H1 (cell line): Measurements from ENCODE around the gene RPP30. TPM values are rescaled to one million over a fixed set of nuclear protein-coding genes. Genes with fewer than 3 reads are reported as not detected.
A peak's percentile ranks its signal among the peaks of the same experiment; 100 is the strongest.

ENCODE experiments used
- CTCF ChIA-PET: fragments of 300-600 bp; sonication (Branson Sonifier 250); formaldehyde crosslinking; loops from one replicate; lab custom pipeline; 2021; ENCODE audit not compliant: partially characterized antibody; lab: Charles Lee
- POLR2A ChIA-PET: fragments of 300-600 bp; sonication (Branson Sonifier 250); formaldehyde crosslinking; loops from one replicate; lab custom pipeline; 2021; ENCODE audit warnings: inconsistent platforms; ENCODE audit not compliant: partially characterized antibody; lab: Charles Lee
- DNase-seq, 2 experiments: peaks; one replicate each; pipeline versions ENCODE4 v3.0.0 to v3.0.0-alpha.2; 2010 to 2022; ENCODE audit warnings: low spot score in 2 of 2, low read depth in 1 of 2, mixed read lengths in 1 of 2
- FAIRE-seq: peaks from 2 replicates; lab custom pipeline; 2011; peaks lifted over from hg19 to GRCh38; lab: Jason Lieb, UNC
- H2AFZ ChIP-seq: 2 replicates; pipeline ENCODE4 v1.8.1; 2012; ENCODE audit warnings: low read length, inconsistent platforms
- H2AK5ac ChIP-seq: 2 replicates; pipeline ENCODE4 v1.6.1; 2013; ENCODE audit warnings: low read depth, low read length
- H2BK120ac ChIP-seq: replicated peaks from 2 replicates; pipeline ENCODE3; 2013; ENCODE audit warnings: low read depth, low read length, inconsistent platforms
- H2BK12ac ChIP-seq: 2 replicates; pipeline ENCODE4 v1.6.1; 2013; ENCODE audit warnings: low read depth, low read length
- H2BK15ac ChIP-seq: 2 replicates; pipeline ENCODE4 v1.6.1; 2013; ENCODE audit warnings: low read length
- H2BK20ac ChIP-seq: 2 replicates; pipeline ENCODE4 v1.6.1; 2013; ENCODE audit warnings: low read length
- H2BK5ac ChIP-seq: 2 replicates; pipeline ENCODE4 v1.6.1; 2013; ENCODE audit warnings: low read depth, low read length
- H3K14ac ChIP-seq: 2 replicates; pipeline ENCODE4 v1.6.1; 2013; ENCODE audit warnings: inconsistent platforms; ENCODE audit not compliant: insufficient read length
- H3K18ac ChIP-seq: 2 replicates; pipeline ENCODE4 v1.6.1; 2013; ENCODE audit warnings: low read length; ENCODE audit errors: extremely low read depth
- H3K23ac ChIP-seq: 2 replicates; pipeline ENCODE4 v1.6.1; 2013; ENCODE audit warnings: inconsistent platforms; ENCODE audit not compliant: insufficient read length
- H3K23me2 ChIP-seq: 2 replicates; pipeline ENCODE4 v1.6.1; 2013; ENCODE audit warnings: low read depth, low read length
- H3K27ac ChIP-seq: 2 replicates; pipeline ENCODE4 v1.6.1; 2011; ENCODE audit warnings: low read depth, low read length, inconsistent platforms
- H3K27me3 ChIP-seq, 4 experiments: replicated peaks in 1 of 4; 1 replicate in 1 of 4; 2 replicates in 3 of 4; pipeline versions ENCODE4 v1.6.1 to v1.8.1; 2011 to 2013; ENCODE audit warnings: low read length in 3 of 4, mild to moderate bottlenecking in 3 of 4, inconsistent platforms in 2 of 4, mixed read lengths in 2 of 4, moderate library complexity in 1 of 4; ENCODE audit not compliant: control insufficient read depth in 3 of 4, insufficient read depth in 3 of 4; ENCODE audit errors: extremely low read depth in 1 of 4
- H3K36me3 ChIP-seq, 4 experiments: 2 replicates each; pipeline versions ENCODE4 v1.6.1 to v1.8.1; 2011 to 2013; ENCODE audit warnings: mild to moderate bottlenecking in 4 of 4, low read length in 3 of 4, moderate library complexity in 2 of 4, control low read depth in 1 of 4, inconsistent platforms in 1 of 4; ENCODE audit not compliant: insufficient read depth in 4 of 4, control insufficient read depth in 2 of 4
- H3K4ac ChIP-seq: replicated peaks from 2 replicates; pipeline ENCODE3; 2013; ENCODE audit warnings: low read length, low read depth, mixed read lengths, inconsistent platforms; ENCODE audit not compliant: insufficient read length
- H3K4me1 ChIP-seq, 4 experiments: replicated peaks in 1 of 4; 1 replicate in 1 of 4; 2 replicates in 3 of 4; pipeline versions ENCODE4 v1.6.1 to v1.8.1; 2011 to 2013; ENCODE audit warnings: low read length in 3 of 4, inconsistent platforms in 2 of 4, mixed read lengths in 1 of 4; ENCODE audit not compliant: insufficient read depth in 4 of 4, control insufficient read depth in 3 of 4
- H3K4me2 ChIP-seq, 2 experiments: 2 replicates each; pipeline versions ENCODE4 v1.6.1 to v1.8.1; 2011 to 2013; ENCODE audit warnings: low read depth in 2 of 2, low read length in 2 of 2, control low read depth in 1 of 2, inconsistent platforms in 1 of 2, mild to moderate bottlenecking in 1 of 2; ENCODE audit not compliant: insufficient read depth in 1 of 2
- H3K4me3 ChIP-seq, 4 experiments: fragments of 200-600, 300-600 bp in 1 of 4; sonication (generic), shearing (Covaris generic), sonication (Bioruptor Twin) in 1 of 4; 2 replicates each; pipeline versions ENCODE4 v1.5.1 to v1.8.1; 2011 to 2016; ENCODE audit warnings: low read length in 4 of 4, low read depth in 3 of 4, control low read depth in 2 of 4, inconsistent platforms in 2 of 4, mild to moderate bottlenecking in 2 of 4, mixed read lengths in 1 of 4, moderate library complexity in 1 of 4; ENCODE audit not compliant: insufficient read depth in 2 of 4; ENCODE audit errors: extremely low read depth in 1 of 4
- H3K56ac ChIP-seq: replicated peaks from 2 replicates; pipeline ENCODE3; 2013; ENCODE audit warnings: low read depth, mild to moderate bottlenecking, mixed read lengths, low read length, inconsistent platforms; ENCODE audit not compliant: insufficient read length
- H3K79me1 ChIP-seq: 2 replicates; pipeline ENCODE4 v1.6.1; 2013; ENCODE audit warnings: low read depth, low read length, control low read depth
- H3K79me2 ChIP-seq, 2 experiments: 2 replicates each; pipeline versions ENCODE4 v1.6.1 to v1.8.1; 2012 to 2013; ENCODE audit warnings: low read length in 2 of 2, mild to moderate bottlenecking in 2 of 2, inconsistent platforms in 1 of 2; ENCODE audit not compliant: insufficient read depth in 2 of 2, control insufficient read depth in 1 of 2
- H3K9ac ChIP-seq, 4 experiments: replicated peaks in 1 of 4; 1 replicate in 1 of 4; 2 replicates in 3 of 4; pipeline versions ENCODE4 v1.6.1 to v1.8.1; 2011 to 2013; ENCODE audit warnings: low read depth in 3 of 4, low read length in 3 of 4, control low read depth in 2 of 4, mild to moderate bottlenecking in 2 of 4, moderate library complexity in 2 of 4, inconsistent platforms in 1 of 4; ENCODE audit errors: extremely low read depth in 1 of 4
- H3K9me3 ChIP-seq, 2 experiments: 2 replicates each; pipeline versions ENCODE4 v1.6.1 to v1.8.1; 2012 to 2013; ENCODE audit warnings: mild to moderate bottlenecking in 2 of 2, moderate library complexity in 2 of 2, control low read depth in 1 of 2, inconsistent platforms in 1 of 2, low read depth in 1 of 2, low read length in 1 of 2, mixed read lengths in 1 of 2; ENCODE audit not compliant: insufficient read depth in 2 of 2
- H4K20me1 ChIP-seq, 2 experiments: replicated peaks in 1 of 2; 2 replicates each; pipeline versions ENCODE3 to v1.8.1; 2011 to 2013; ENCODE audit warnings: inconsistent platforms in 2 of 2, low read length in 2 of 2, mild to moderate bottlenecking in 1 of 2; ENCODE audit not compliant: insufficient read depth in 2 of 2, control insufficient read depth in 1 of 2
- H4K5ac ChIP-seq: 2 replicates; pipeline ENCODE4 v1.6.1; 2013; ENCODE audit warnings: low read length, low read depth, mixed read lengths, inconsistent platforms; ENCODE audit not compliant: insufficient read length
- H4K8ac ChIP-seq: 2 replicates; pipeline ENCODE4 v1.8.0; 2013; ENCODE audit warnings: mild to moderate bottlenecking, moderate library complexity, low read length, inconsistent platforms; ENCODE audit not compliant: insufficient read depth; ENCODE audit errors: extremely low read depth
- H4K91ac ChIP-seq: replicated peaks from 2 replicates; pipeline ENCODE3; 2013; ENCODE audit warnings: low read length, mixed read lengths, inconsistent platforms; ENCODE audit not compliant: insufficient read length
- ASH2L ChIP-seq: fragments of 200-600, 300-600 bp; sonication (generic); IDR thresholded peaks from one replicate; pipeline ENCODE4 v1.7.1; 2017; ENCODE audit warnings: low read length
- BCL11A ChIP-seq, 2 experiments: IDR thresholded peaks; one replicate each; pipeline ENCODE4 v1.6.1; 2011; ENCODE audit warnings: low read depth in 2 of 2, low read length in 2 of 2, mild to moderate bottlenecking in 2 of 2
- EP300 ChIP-seq, 2 experiments: IDR thresholded peaks; 1 replicate in 1 of 2; 2 replicates in 1 of 2; pipeline ENCODE4 v1.6.1; 2011 to 2012; ENCODE audit warnings: low read depth in 2 of 2, low read length in 2 of 2, mild to moderate bottlenecking in 2 of 2, borderline replicate concordance in 1 of 2, inconsistent platforms in 1 of 2, moderate library complexity in 1 of 2
- EZH2 ChIP-seq: fragments of 200-600 bp; sonication (generic); IDR thresholded peaks from 2 replicates; pipeline ENCODE4 v1.7.1; 2012; ENCODE audit warnings: low read depth, mild to moderate bottlenecking, moderate library complexity, low read length, inconsistent platforms; ENCODE audit not compliant: severe bottlenecking
- PHF8 ChIP-seq: fragments of 200-600 bp; sonication (generic); conservative IDR thresholded peaks from 2 replicates; pipeline ENCODE4 v1.7.1; 2012; ENCODE audit warnings: low read depth, mild to moderate bottlenecking, inconsistent platforms, low read length, moderate library complexity
- RNF2 ChIP-seq: fragments of 200-900, 300-1000 bp; sonication (generic); IDR thresholded peaks from 2 replicates; pipeline ENCODE4 v1.7.1; 2016; ENCODE audit warnings: borderline replicate concordance, low read depth, mild to moderate bottlenecking, antibody characterized with exemption, low read length; ENCODE audit not compliant: poor library complexity, severe bottlenecking; ENCODE audit errors: missing control alignments
- RXRA ChIP-seq: IDR thresholded peaks from 2 replicates; pipeline ENCODE4 v1.6.1; 2011; ENCODE audit warnings: low read depth, mild to moderate bottlenecking, low read length, moderate library complexity; ENCODE audit not compliant: insufficient read depth
- TAF7 ChIP-seq: optimal IDR thresholded peaks from 2 replicates; pipeline ENCODE3; 2011; ENCODE audit warnings: low read depth, mild to moderate bottlenecking, inconsistent platforms, low read length, moderate library complexity, borderline replicate concordance
- WGBS, 2 experiments: shearing (Covaris generic) in 1 of 2; methylation state at CpG; one replicate each; pipeline versions ENCODE4 v1.1.6 to v1.1.7; 2013 to 2015; ENCODE audit warnings: low lambda C conversion rate in 2 of 2, mixed read lengths in 2 of 2, inconsistent platforms in 1 of 2, low coverage in 1 of 2, missing lambda C conversion rate in 1 of 2; ENCODE audit not compliant: insufficient replicate concordance in 2 of 2, insufficient coverage in 1 of 2, insufficient read length in 1 of 2; ENCODE audit errors: extremely low coverage in 1 of 2, missing lambda C conversion rate in 1 of 2; 5-methylcytosine and 5-hydroxymethylcytosine counted together
- polyA plus RNA-seq, 7 experiments: library from polyadenylated mRNA; depleted of rRNA in 3 of 7; stranded (reverse) in 5 of 7; unstranded in 2 of 7; fragments of >200 nt in 5 of 7; fragments of 200-250 nt in 2 of 7; gene quantifications; 1 replicate in 5 of 7; 2 replicates in 1 of 7; 4 replicates in 1 of 7; pipeline versions ENCODE4 v1.2.1 to v1.2.3, GENCODE V29; 2011 to 2013; ENCODE audit warnings: missing spikeins in 2 of 7, mixed read lengths in 2 of 7
- total RNA-seq: library from RNA; stranded (reverse); fragmentation: NEBNext Ultra II Directional; extraction: Animal tissue kit (Norgen Biotek cat#: 25700); gene quantifications from 2 replicates; pipeline ENCODE4 v1.2.1, GENCODE V29; 2021
- TF ChIP-seq, protein P1 (sequence below): IDR thresholded peaks from 2 replicates; pipeline ENCODE4 v1.6.1; 2011; ENCODE audit warnings: low read depth, mild to moderate bottlenecking, low read length; ENCODE audit not compliant: insufficient read depth

Gene RPP30
- total and polyA plus RNA-seq, 2 of the 8 experiments (the other 6 are each of a cell fraction or from before 2014, with no cell fraction given) = 38.9 to 79.7 TPM

DNA sequence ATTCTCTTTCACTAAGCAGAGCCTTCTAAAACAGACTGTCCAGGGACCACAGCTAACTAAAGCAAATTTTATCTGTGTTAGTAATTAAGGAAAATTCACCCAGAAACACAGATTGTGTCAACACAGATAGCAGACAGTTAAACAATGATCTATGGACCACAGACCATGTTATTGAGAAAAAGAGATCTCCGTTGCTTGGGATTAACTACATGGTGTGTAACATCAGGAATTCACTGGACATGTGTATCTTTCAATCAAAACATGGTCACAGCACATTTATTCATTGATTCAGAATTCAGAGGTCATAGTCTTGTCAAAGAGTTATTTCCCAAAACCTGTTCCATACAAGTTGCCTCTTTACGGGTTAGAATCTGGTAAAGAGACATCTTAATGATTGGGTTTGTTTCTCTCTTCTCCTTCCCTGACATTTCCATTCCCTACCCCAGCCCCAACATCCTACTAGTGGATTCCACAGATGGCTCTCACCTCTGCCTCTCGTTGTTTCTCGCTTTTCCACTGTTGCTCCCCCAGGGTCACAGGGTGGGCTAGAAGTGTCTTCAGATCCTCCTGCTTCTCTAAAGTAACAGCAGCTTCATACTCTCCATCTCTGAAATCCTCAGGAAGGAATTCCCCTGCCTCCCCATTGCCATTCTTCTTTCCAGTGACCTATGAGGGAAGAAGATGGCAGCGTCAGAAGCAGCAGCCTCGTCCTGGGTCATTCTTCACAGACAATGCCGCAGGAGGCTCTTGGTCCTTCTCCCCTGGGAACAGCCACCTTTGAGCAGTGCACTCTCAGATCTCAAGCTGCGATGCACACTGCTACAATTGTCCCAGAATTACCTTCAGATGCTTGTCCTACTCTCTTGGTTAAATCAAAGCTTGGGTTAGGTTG is 48.2 kb downstream of the RPP30 start:
- Histone ChIP-seq H3K23me2 (no peaks in the 10 kb centered on the region; the same call in 1 of the 2 replicates), H3K9me3 (no peaks in the 10 kb centered on the region), H2BK15ac (no peak overlapping the region), H4K8ac (no peak overlapping the region), H3K4me3 (no peak overlapping the region), H3K56ac (no peak overlapping the region), H3K4me1 (peaks cover 0 to 3% (median under 1%) of the 10 kb centered on the region in 4 experiments; a peak in 3 of 7 replicates), H2BK120ac (no peak overlapping the region), H2BK20ac (no peak overlapping the region), H4K5ac (no peak overlapping the region), H4K91ac (no peak overlapping the region), H3K14ac (no peak overlapping the region), H3K79me1 (no peaks in the 10 kb centered on the region), H2AFZ (no peak overlapping the region), H3K27me3 (peaks cover 94 to 99% (median 99%) of the 10 kb centered on the region in 4 experiments), H4K20me1 (peaks cover 16% of the 10 kb centered on the region in 2 experiments), H2AK5ac (no peak overlapping the region), H2BK5ac (no peak overlapping the region), H3K36me3 (no peaks in the 10 kb centered on the region; a peak in 1 of 8 replicates), H3K18ac (no peak overlapping the region), H3K79me2 (no peaks in the 10 kb centered on the region), H3K27ac (no peak overlapping the region), H3K4me2 (no peak overlapping the region), H3K4ac (no peak overlapping the region), H3K23ac (no peak overlapping the region), H3K9ac (no peak overlapping the region), H2BK12ac (no peak overlapping the region)
- CTCF ChIA-PET = interaction anchor here (0.6 to 5.4 kb wide), 12 partner anchors 8 to 1247 kb away, joined by 3 to 37 read pairs (median 4); no protein-coding TSS in a partner anchor
- DNase-seq = no peak
- POLR2A ChIA-PET = interaction anchor here (0.9 to 1.2 kb wide), 3 partner anchors 10 to 47 kb away, joined by 3 to 4 read pairs (median 3); no protein-coding TSS in a partner anchor
- WGBS, 2 experiments = 68% methylated on average over 8 of the region's 8 CpGs; no CpG with 5 or more reads in 1 of the 2 experiments
- no peak for FAIRE-seq
- TF ChIP-seq, protein P1, sequence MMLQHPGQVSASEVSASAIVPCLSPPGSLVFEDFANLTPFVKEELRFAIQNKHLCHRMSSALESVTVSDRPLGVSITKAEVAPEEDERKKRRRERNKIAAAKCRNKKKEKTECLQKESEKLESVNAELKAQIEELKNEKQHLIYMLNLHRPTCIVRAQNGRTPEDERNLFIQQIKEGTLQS = no peak
- TF ChIP-seq RXRA (no peak), BCL11A (IDR thresholded peaks at IDR 0.05; ENCODE audit: low read depth in 2 of 2, low read length in 2 of 2) (no peak), RNF2 (peak; percentile 63), TAF7 (no peak), EP300 (IDR thresholded peaks at IDR 0.05; ENCODE audit: borderline replicate concordance in 1 of 2, low read depth in 2 of 2, low read length in 2 of 2) (no peak), ASH2L (no peak), EZH2 (peak; percentile 54), PHF8 (no peak)
